ENCODE data around the gene SLC49A4. TPM values are rescaled to one million over a fixed set of nuclear protein-coding genes. Genes with fewer than 3 reads are reported as not detected.

Gene SLC49A4
- total RNA-seq, 1 experiment from 2014 or later, result 11.3 TPM

GRCh38 chr3:122774564-122774963, 20.3 kb upstream of the SLC49A4 start:
- ChIA-PET RAD21 (ENCODE audit: low non-redundant PET in 1 of 2, low total read pairs in 2 of 2, uncharacterized antibody in 2 of 2, unreplicated experiment in 2 of 2) (no interaction called here), POLR2A (no interaction called here), CTCF (no interaction called here)
- no peak overlapping the region for H3K4me2 ChIP-seq (ENCODE audit: low read length)
- no peaks in the 10 kb centered on the region for H3K27me3 ChIP-seq (ENCODE audit: insufficient read depth, low read length)
- DNase-seq (ENCODE audit: low read depth, low spot score) (no peak), ATAC-seq (peak; percentile 53)
- no peaks in the 10 kb centered on the region for H3K9me3 ChIP-seq (ENCODE audit: control insufficient read depth in 1 of 2, insufficient read depth in 1 of 2, low read depth in 1 of 2, low read length in 2 of 2)
- no peak overlapping the region for H3K9ac ChIP-seq (ENCODE audit: low read length)
- no peaks in the 10 kb centered on the region for H3K36me3 ChIP-seq (ENCODE audit: control insufficient read depth in 1 of 2, insufficient read depth in 2 of 2, low read length in 2 of 2)
- H3K4me3 ChIP-seq (replicated peaks in 1 of 2; ENCODE audit: low read depth in 1 of 2, low read length in 2 of 2), result no peak overlapping the region
- TF ChIP-seq EZH2 (IDR thresholded peaks at IDR 0.05), result no peak
- TF ChIP-seq JUND (IDR thresholded peaks at IDR 0.05), result no peak
- no peak for TF ChIP-seq REST (IDR thresholded peaks at IDR 0.05; ENCODE audit: low read depth)
- TF ChIP-seq FOSL1 (IDR thresholded peaks at IDR 0.05; ENCODE audit: low read depth), result no peak
- no peak for TF ChIP-seq TCF7L2 (IDR thresholded peaks at IDR 0.05; ENCODE audit: borderline replicate concordance, extremely low read depth, insufficient read depth, insufficient read length)
- no peak for TF ChIP-seq ZBTB33 (IDR thresholded peaks at IDR 0.05; ENCODE audit: extremely low read depth, insufficient replicate concordance, low read length)
- TF ChIP-seq ELF1 (IDR thresholded peaks at IDR 0.05; ENCODE audit: borderline replicate concordance, low read depth), result no peak
- 0 out of 6 replicates have a peak, but pooled peaks of 1 of the 3 experiments have one; percentile 13 for TF ChIP-seq CTCF (IDR thresholded peaks at IDR 0.05 in 2 of 3, conservative IDR thresholded peaks at IDR 0.05 in 1 of 3; ENCODE audit: borderline replicate concordance in 1 of 3, insufficient read depth in 1 of 3, low read depth in 2 of 3, low read length in 2 of 3)
- no peaks in the 10 kb centered on the region for H3K4me1 ChIP-seq (ENCODE audit: control insufficient read depth in 1 of 2, insufficient read depth in 2 of 2, low read length in 2 of 2)
- no peaks in the 10 kb centered on the region for H3K79me2 ChIP-seq (ENCODE audit: insufficient read depth, low read length)
- intact Hi-C loops (cut with micrococcal nuclease), result no loop called here
- BruUV-seq (replicated peaks), result no TSS peak
- no peaks in the 10 kb centered on the region for H3K9me2 ChIP-seq (ENCODE audit: insufficient read depth)
- no peak overlapping the region for H3K27ac ChIP-seq (ENCODE audit: low read depth, low read length)
- H2AFZ ChIP-seq (ENCODE audit: low read depth, low read length, poor library complexity, severe bottlenecking), result no peak overlapping the region
- H4K20me1 ChIP-seq (ENCODE audit: insufficient read depth), result no peaks in the 10 kb centered on the region
